Measurements from ENCODE around the gene CT45A3. TPM values are rescaled to one million over a fixed set of nuclear protein-coding genes. Genes with fewer than 3 reads are reported as not detected.
"Not testable (repeated sequence)": the region's sequence is repeated elsewhere in the genome, so short reads cannot be mapped to it uniquely, and the experiment has no call there.

Gene CT45A3, protein sequence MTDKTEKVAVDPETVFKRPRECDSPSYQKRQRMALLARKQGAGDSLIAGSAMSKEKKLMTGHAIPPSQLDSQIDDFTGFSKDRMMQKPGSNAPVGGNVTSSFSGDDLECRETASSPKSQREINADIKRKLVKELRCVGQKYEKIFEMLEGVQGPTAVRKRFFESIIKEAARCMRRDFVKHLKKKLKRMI
- total RNA-seq (2014; rRNA removed; shearing (Covaris generic)) (not detected in 2 replicates), polyA plus RNA-seq (2016; fragmentation: Nextera tagmentation; extraction: Ambion mirVana) (not detected in 2 replicates)

- H3K36me3 ChIP-seq (ENCODE audit: low read depth); H3K4me3 ChIP-seq; H3K9me2 ChIP-seq (ENCODE audit: insufficient read depth); H4K20me1 ChIP-seq (ENCODE audit: insufficient read depth); H3K4me1 ChIP-seq (ENCODE audit: insufficient read depth); H3K79me2 ChIP-seq (ENCODE audit: insufficient read depth); in situ Hi-C loops (cut with MboI); H3K4me2 ChIP-seq (ENCODE audit: unreplicated experiment); H3F3A ChIP-seq (ENCODE audit: insufficient read depth); DNase-seq; H3K9me3 ChIP-seq (ENCODE audit: low read depth); H2AFZ ChIP-seq; H3K9ac ChIP-seq; H3K27ac ChIP-seq; H3K27me3 ChIP-seq (replicated peaks; ENCODE audit: insufficient read depth): not testable (repeated sequence)
- WGBS, 2 experiments (ENCODE audit: low coverage in 1 of 2, low lambda C conversion rate in 2 of 2, missing lambda C conversion rate in 2 of 2) = no CpG with 5 or more reads among the region's 17 CpGs
Observed at GRCh38 chrX:135768091-135768490, at the start of gene CT45A3. CT45A3 (minus strand) TSS chrX:135768191; CDS start chrX:135764444, 3,747 bp downstream.

GRCh38 chrX:135802687-135803086 lies 34.7 kb upstream of the CT45A3 start, which contains the start of gene CT45A6:
CT45A6 (minus strand) TSS chrX:135802787; CDS start chrX:135798993, 3,794 bp downstream.
- H3K27me3 ChIP-seq (replicated peaks; ENCODE audit: insufficient read depth); H3K9me3 ChIP-seq (ENCODE audit: low read depth); H3K36me3 ChIP-seq (ENCODE audit: low read depth); H4K20me1 ChIP-seq (ENCODE audit: insufficient read depth); H3K4me1 ChIP-seq (ENCODE audit: insufficient read depth); H3K79me2 ChIP-seq (ENCODE audit: insufficient read depth); DNase-seq; H3K27ac ChIP-seq; H3K9me2 ChIP-seq (ENCODE audit: insufficient read depth); H3K9ac ChIP-seq; H2AFZ ChIP-seq; H3K4me3 ChIP-seq; in situ Hi-C loops (cut with MboI); H3K4me2 ChIP-seq (ENCODE audit: unreplicated experiment); H3F3A ChIP-seq (ENCODE audit: insufficient read depth): not testable (repeated sequence)
- no CpG with 5 or more reads among the region's 16 CpGs for whole genome bisulfite sequencing, 2 experiments (ENCODE audit: low coverage in 1 of 2, low lambda C conversion rate in 2 of 2, missing lambda C conversion rate in 2 of 2)

- H3K79me2 ChIP-seq (ENCODE audit: insufficient read depth); H4K20me1 ChIP-seq (ENCODE audit: insufficient read depth); H3K27me3 ChIP-seq (replicated peaks; ENCODE audit: insufficient read depth); H3K4me3 ChIP-seq; H2AFZ ChIP-seq; H3K9me3 ChIP-seq (ENCODE audit: low read depth); H3K4me2 ChIP-seq (ENCODE audit: unreplicated experiment); H3K4me1 ChIP-seq (ENCODE audit: insufficient read depth); H3K9me2 ChIP-seq (ENCODE audit: insufficient read depth); H3F3A ChIP-seq (ENCODE audit: insufficient read depth); in situ Hi-C loops (cut with MboI); H3K27ac ChIP-seq; H3K9ac ChIP-seq; H3K36me3 ChIP-seq (ENCODE audit: low read depth); DNase-seq: not testable (repeated sequence)
- WGBS, 2 experiments (ENCODE audit: low coverage in 1 of 2, low lambda C conversion rate in 2 of 2, missing lambda C conversion rate in 2 of 2) = no CpG with 5 or more reads among the region's 16 CpGs
Observed at GRCh38 chrX:135785403-135785802, 17.4 kb upstream of the CT45A3 start, which contains the start of gene CT45A5. CT45A5 (minus strand) TSS chrX:135785503; CDS start chrX:135781729, 3,774 bp downstream.

- H3K4me1 ChIP-seq (ENCODE audit: insufficient read depth); in situ Hi-C loops (cut with MboI); H3K27ac ChIP-seq; H3F3A ChIP-seq (ENCODE audit: insufficient read depth); H2AFZ ChIP-seq; H3K9me2 ChIP-seq (ENCODE audit: insufficient read depth); H4K20me1 ChIP-seq (ENCODE audit: insufficient read depth); DNase-seq; H3K36me3 ChIP-seq (ENCODE audit: low read depth); H3K4me3 ChIP-seq; H3K79me2 ChIP-seq (ENCODE audit: insufficient read depth); H3K9me3 ChIP-seq (ENCODE audit: low read depth); H3K4me2 ChIP-seq (ENCODE audit: unreplicated experiment); H3K27me3 ChIP-seq (replicated peaks; ENCODE audit: insufficient read depth); H3K9ac ChIP-seq: not testable (repeated sequence)
- 63 to 76% methylated on average over 3 to 4 of the region's 4 CpGs for WGBS, 2 experiments (ENCODE audit: low coverage in 1 of 2, low lambda C conversion rate in 2 of 2, missing lambda C conversion rate in 2 of 2)
Observed at GRCh38 chrX:135744739-135745138, 23.3 kb downstream of the CT45A3 start.

- H3K9me2 ChIP-seq (ENCODE audit: insufficient read depth) = no peaks in the 10 kb centered on the region
- H3K4me2 ChIP-seq (ENCODE audit: unreplicated experiment) = no peak overlapping the region
- H4K20me1 ChIP-seq (ENCODE audit: insufficient read depth) = no peaks in the 10 kb centered on the region
- TF ChIP-seq EZH2 (IDR thresholded peaks at IDR 0.05; ENCODE audit: insufficient read depth, poor library complexity, severe bottlenecking) = no peak
- TF ChIP-seq EZH2phosphoT487 (IDR thresholded peaks at IDR 0.05; ENCODE audit: insufficient read depth, low read depth) = no peak
- H3K9ac ChIP-seq = no peak overlapping the region
- no peak overlapping the region for H3K27ac ChIP-seq
- no peaks in the 10 kb centered on the region for H3K4me1 ChIP-seq (ENCODE audit: insufficient read depth)
- in situ Hi-C loops (cut with MboI) = no loop called here
- 47 to 57% methylated on average over 9 to 23 of the region's 23 CpGs for WGBS, 2 experiments (ENCODE audit: low coverage in 1 of 2, low lambda C conversion rate in 2 of 2, missing lambda C conversion rate in 2 of 2)
- H3K4me3 ChIP-seq = no peak overlapping the region
- no peaks in the 10 kb centered on the region for H3F3A ChIP-seq (ENCODE audit: insufficient read depth)
- H3K27me3 ChIP-seq (replicated peaks; ENCODE audit: insufficient read depth) = no peaks in the 10 kb centered on the region
- H3K9me3 ChIP-seq (ENCODE audit: low read depth) = no peaks in the 10 kb centered on the region
- H3K79me2 ChIP-seq (ENCODE audit: insufficient read depth) = no peaks in the 10 kb centered on the region
- no peak for DNase-seq
- no peaks in the 10 kb centered on the region for H3K36me3 ChIP-seq (ENCODE audit: low read depth)
- H2AFZ ChIP-seq = no peak overlapping the region
Observed at GRCh38 chrX:135741192-135741715, 26.7 kb downstream of the CT45A3 start.
